ENCODE measurements around the gene RAD51. TPM values are rescaled to one million over a fixed set of nuclear protein-coding genes. Genes with fewer than 3 reads are reported as not detected.
A peak's percentile ranks its signal among the peaks of the same experiment; 100 is the strongest.

RAD51 gene
- total RNA-seq, 1 donor from 2014 or later, result 0.88 TPM

GRCh38 chr15:40723919-40724318, 28.9 kb downstream of the RAD51 start:
- Histone ChIP-seq H3K4me3 (no peak overlapping the region), H3K27me3 (ENCODE audit: low read depth) (no peaks in the 10 kb centered on the region), H3K9me3 (replicated peaks) (no peaks in the 10 kb centered on the region), H3K36me3 (no peaks in the 10 kb centered on the region), H3K4me1 (no peaks in the 10 kb centered on the region), H3K27ac (replicated peaks) (no peak overlapping the region)
- no peak for TF ChIP-seq CTCF (IDR thresholded peaks at IDR 0.05; ENCODE audit: borderline replicate concordance)
- no peak for DNase-seq
- intact Hi-C loops (cut with micrococcal nuclease), result no loop called here

- Histone ChIP-seq H3K36me3 (peaks cover 40% of the 10 kb centered on the region), H3K4me1 (no peaks in the 10 kb centered on the region), H3K4me3 (no peak overlapping the region), H3K27ac (replicated peaks) (peak overlapping the region; percentile 42), H3K9me3 (replicated peaks) (no peaks in the 10 kb centered on the region), H3K27me3 (ENCODE audit: low read depth) (no peaks in the 10 kb centered on the region)
- no peak for DNase-seq
- intact Hi-C loops (cut with micrococcal nuclease), result no loop called here
- no peak for TF ChIP-seq CTCF (IDR thresholded peaks at IDR 0.05; ENCODE audit: borderline replicate concordance)
Measured at GRCh38 chr15:40731034-40731433, 36.1 kb downstream of the RAD51 start.

DNA sequence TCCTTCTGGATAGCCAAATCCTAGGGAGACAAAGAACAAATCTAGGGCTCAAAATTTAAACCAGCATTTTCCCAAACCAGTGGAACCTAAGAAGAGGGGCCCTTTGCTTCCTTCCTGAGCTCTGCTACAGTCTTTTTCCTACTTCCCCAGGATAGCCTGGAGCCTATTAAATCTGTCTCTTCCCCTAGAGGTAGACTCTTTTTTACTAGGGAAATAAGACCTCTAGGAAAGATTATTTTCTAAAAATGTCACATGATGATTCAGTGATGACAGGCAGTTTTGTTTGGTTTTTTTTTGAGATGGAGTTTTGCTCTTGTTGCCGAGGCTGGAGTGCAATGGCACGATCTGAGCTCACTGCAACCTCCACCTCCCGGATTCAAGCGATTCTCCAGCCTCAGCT, 41.6 kb downstream of the RAD51 start:
- intact Hi-C loops (cut with micrococcal nuclease), result no loop called here
- H3K9me3 ChIP-seq (replicated peaks), result no peaks in the 10 kb centered on the region
- H3K4me3 ChIP-seq, result no peak overlapping the region
- DNase-seq, result no peak
- H3K36me3 ChIP-seq, result peaks cover 84% of the 10 kb centered on the region
- no peaks in the 10 kb centered on the region for H3K4me1 ChIP-seq
- no peak overlapping the region for H3K27ac ChIP-seq (replicated peaks)
- H3K27me3 ChIP-seq (ENCODE audit: low read depth), result no peaks in the 10 kb centered on the region
- TF ChIP-seq CTCF (IDR thresholded peaks at IDR 0.05; ENCODE audit: borderline replicate concordance), result no peak

DNA sequence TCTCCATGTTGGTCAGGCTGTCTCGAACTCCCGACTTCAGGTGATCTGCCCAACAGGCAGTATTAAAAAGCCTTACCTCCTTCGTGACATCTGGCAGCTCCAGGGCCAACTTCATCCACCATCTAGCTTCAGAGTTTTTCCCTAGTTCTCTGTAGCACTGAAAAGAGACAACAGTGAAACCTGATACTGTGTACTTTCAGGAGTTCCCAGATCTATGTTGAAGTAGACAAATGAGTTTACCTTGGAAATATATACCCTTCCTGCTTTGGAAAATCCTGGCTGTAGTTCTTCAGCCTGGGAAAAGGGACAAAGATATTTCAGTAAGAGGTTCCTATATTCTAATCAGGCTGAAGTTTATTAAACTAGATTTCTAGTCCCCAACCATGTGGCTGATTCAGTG, 42.1 kb downstream of the RAD51 start:
- peaks cover 89% of the 10 kb centered on the region for H3K36me3 ChIP-seq
- H3K27ac ChIP-seq (replicated peaks), result no peak overlapping the region
- no peaks in the 10 kb centered on the region for H3K9me3 ChIP-seq (replicated peaks)
- no peak for TF ChIP-seq CTCF (IDR thresholded peaks at IDR 0.05; ENCODE audit: borderline replicate concordance)
- intact Hi-C loops (cut with micrococcal nuclease), result no loop called here
- H3K27me3 ChIP-seq (ENCODE audit: low read depth), result no peaks in the 10 kb centered on the region
- no peak for DNase-seq
- H3K4me1 ChIP-seq, result no peaks in the 10 kb centered on the region
- no peak overlapping the region for H3K4me3 ChIP-seq

GRCh38 chr15:40739047-40739446, 44.1 kb downstream of the RAD51 start:
- peaks cover 11% of the 10 kb centered on the region for H3K4me1 ChIP-seq
- H3K36me3 ChIP-seq, result peaks cover 89% of the 10 kb centered on the region
- H3K27me3 ChIP-seq (ENCODE audit: low read depth), result no peaks in the 10 kb centered on the region
- H3K4me3 ChIP-seq, result no peak overlapping the region
- TF ChIP-seq CTCF (IDR thresholded peaks at IDR 0.05; ENCODE audit: borderline replicate concordance), result no peak
- H3K9me3 ChIP-seq (replicated peaks), result no peaks in the 10 kb centered on the region
- no peak overlapping the region for H3K27ac ChIP-seq (replicated peaks)
- no peak for DNase-seq
- intact Hi-C loops (cut with micrococcal nuclease), result no loop called here

DNA sequence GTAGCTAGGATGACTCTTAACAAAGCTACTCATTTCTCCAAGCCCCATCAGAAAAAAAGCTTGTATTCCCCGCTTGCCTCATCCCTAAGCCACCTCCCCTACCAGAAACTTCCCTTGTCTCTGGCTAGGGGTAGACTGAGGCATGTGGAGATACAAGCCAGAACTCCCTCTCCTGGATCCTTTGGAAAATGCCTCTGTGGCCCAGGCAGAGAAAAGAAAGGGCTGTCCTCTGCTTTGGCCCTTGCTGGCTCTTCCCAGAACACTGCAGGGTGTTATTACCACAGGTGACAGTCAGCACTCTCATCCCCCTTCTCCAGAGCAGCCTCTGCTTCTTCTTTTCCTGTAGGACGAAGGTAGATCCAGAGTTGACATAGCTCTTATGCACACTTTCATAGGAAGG, 44.9 kb downstream of the RAD51 start:
- intact Hi-C loops (cut with micrococcal nuclease), result no loop called here
- no peak for DNase-seq
- no peak overlapping the region for H3K4me3 ChIP-seq
- no peaks in the 10 kb centered on the region for H3K27me3 ChIP-seq (ENCODE audit: low read depth)
- H3K4me1 ChIP-seq, result peaks cover 12% of the 10 kb centered on the region
- H3K27ac ChIP-seq (replicated peaks), result no peak overlapping the region
- no peaks in the 10 kb centered on the region for H3K9me3 ChIP-seq (replicated peaks)
- peaks cover 88% of the 10 kb centered on the region for H3K36me3 ChIP-seq
- no peak for TF ChIP-seq CTCF (IDR thresholded peaks at IDR 0.05; ENCODE audit: borderline replicate concordance)

Measured in left ventricle myocardium inferior (tissue), 1 donor.